Ascending aorta (tissue), 2 donors: ENCODE results near the gene MC2R. TPM values are rescaled to one million over a fixed set of nuclear protein-coding genes. Genes with fewer than 3 reads are reported as not detected.

Experiments
- DNase-seq, 2 donors: peaks; one replicate each; pipeline ENCODE4 v3.0.0-alpha.2; 2019; ENCODE audit warnings: low spot score in 2 of 2
- H3K27ac ChIP-seq, 2 donors: fragments of 200-600 bp; sonication (generic); one replicate each; pipeline ENCODE4 v1.5.1; 2016 to 2017; ENCODE audit warnings: mild to moderate bottlenecking in 1 of 2
- H3K27me3 ChIP-seq: fragments of 200-600 bp; sonication (generic); one replicate; pipeline ENCODE4 v1.5.1; 2017
- H3K36me3 ChIP-seq, 2 donors: fragments of 200-600 bp; sonication (generic); one replicate each; pipeline ENCODE4 v1.5.1; 2016
- H3K4me1 ChIP-seq, 2 donors: fragments of 200-600 bp; sonication (generic); one replicate each; pipeline ENCODE4 v1.5.1; 2016 to 2017; ENCODE audit warnings: mild to moderate bottlenecking in 1 of 2
- H3K4me3 ChIP-seq, 2 donors: fragments of 200-600 bp; sonication (generic); one replicate each; pipeline ENCODE4 v1.5.1; 2016 to 2017; ENCODE audit warnings: mild to moderate bottlenecking in 1 of 2
- H3K9me3 ChIP-seq, 2 donors: fragments of 200-600 bp; sonication (generic); one replicate each; pipeline ENCODE4 v1.5.1; 2016
- CTCF ChIP-seq, 3 experiments: fragments of 200-600 bp in 2 of 3; fragments of 450-650 bp in 1 of 3; sonication (generic) in 2 of 3; IDR thresholded peaks; one replicate each; pipeline ENCODE4 v1.5.1; 2016 to 2019; ENCODE audit warnings: antibody characterized with exemption in 3 of 3, mild to moderate bottlenecking in 1 of 3, moderate library complexity in 1 of 3
- intact Hi-C: fragments of 100-400 bp; cut with DNase I; formaldehyde crosslinking; loops from one replicate; pipeline ENCODE4 v1.15.1; 2023
- total RNA-seq: library from RNA; depleted of rRNA; stranded (reverse); fragments of >200 nt; gene quantifications from one replicate; pipeline ENCODE4 v1.1.0, GENCODE V29; 2016

MC2R gene
- total RNA-seq, 1 donor from 2014 or later: not detected

- H3K27me3 ChIP-seq: no peaks in the 10 kb centered on the region
- H3K9me3 ChIP-seq: no peaks in the 10 kb centered on the region
- no peaks in the 10 kb centered on the region for H3K4me1 ChIP-seq
- no peak overlapping the region for H3K4me3 ChIP-seq
- TF ChIP-seq CTCF (IDR thresholded peaks at IDR 0.05): no peak
- DNase-seq: no peak
- intact Hi-C loops: no loop called here
- no peaks in the 10 kb centered on the region for H3K36me3 ChIP-seq
- H3K27ac ChIP-seq: no peak overlapping the region
Measured at GRCh38 chr18:13836559-13836958, 78.8 kb downstream of the MC2R start.

GRCh38 chr18:13835202-13835601, 80.1 kb downstream of the MC2R start:
- H3K27me3 ChIP-seq: no peaks in the 10 kb centered on the region
- no peak overlapping the region for H3K4me3 ChIP-seq
- no peaks in the 10 kb centered on the region for H3K4me1 ChIP-seq
- H3K9me3 ChIP-seq: no peaks in the 10 kb centered on the region
- H3K36me3 ChIP-seq: no peaks in the 10 kb centered on the region
- DNase-seq: no peak
- TF ChIP-seq CTCF (IDR thresholded peaks at IDR 0.05): no peak
- intact Hi-C loops: no loop called here
- H3K27ac ChIP-seq: no peak overlapping the region

GRCh38 chr18:13834496-13835015, 80.8 kb downstream of the MC2R start:
- Histone ChIP-seq H3K4me3 (no peak overlapping the region), H3K27ac (no peak overlapping the region), H3K27me3 (no peaks in the 10 kb centered on the region), H3K4me1 (no peaks in the 10 kb centered on the region), H3K9me3 (no peaks in the 10 kb centered on the region), H3K36me3 (no peaks in the 10 kb centered on the region)
- TF ChIP-seq CTCF (IDR thresholded peaks at IDR 0.05): no peak
- no peak for DNase-seq
- intact Hi-C loops: no loop called here

Other genes starting within 250 kb of the MC2R start
- 2.1 TPM for gene FAM210A, start 189.0 kb downstream of the MC2R start, total RNA-seq
- gene RNMT, start 188.9 kb downstream of the MC2R start, total RNA-seq: 6.4 TPM
- gene MC5R, start 91.4 kb downstream of the MC2R start, total RNA-seq: not detected
- not detected for gene ZNF519, start 216.9 kb upstream of the MC2R start, total RNA-seq